Stimulated activated CD8-positive, alpha-beta memory T cell treated with anti-CD3 and anti-CD28 coated beads, Interleukin-15, amount 100 ng/mL, for 48 hours (primary cell): ENCODE measurements around the gene IGHMBP2.
A peak's percentile ranks its signal among the peaks of the same experiment; 100 is the strongest.
"Not testable (repeated sequence)": the region's sequence is repeated elsewhere in the genome, so short reads cannot be mapped to it uniquely, and the experiment has no call there.

Experiments
- DNase-seq, 2 donors: peaks; one replicate each; pipeline ENCODE4 v3.0.0-alpha.2; 2020; ENCODE audit warnings: low read depth in 2 of 2

Gene IGHMBP2

DNA sequence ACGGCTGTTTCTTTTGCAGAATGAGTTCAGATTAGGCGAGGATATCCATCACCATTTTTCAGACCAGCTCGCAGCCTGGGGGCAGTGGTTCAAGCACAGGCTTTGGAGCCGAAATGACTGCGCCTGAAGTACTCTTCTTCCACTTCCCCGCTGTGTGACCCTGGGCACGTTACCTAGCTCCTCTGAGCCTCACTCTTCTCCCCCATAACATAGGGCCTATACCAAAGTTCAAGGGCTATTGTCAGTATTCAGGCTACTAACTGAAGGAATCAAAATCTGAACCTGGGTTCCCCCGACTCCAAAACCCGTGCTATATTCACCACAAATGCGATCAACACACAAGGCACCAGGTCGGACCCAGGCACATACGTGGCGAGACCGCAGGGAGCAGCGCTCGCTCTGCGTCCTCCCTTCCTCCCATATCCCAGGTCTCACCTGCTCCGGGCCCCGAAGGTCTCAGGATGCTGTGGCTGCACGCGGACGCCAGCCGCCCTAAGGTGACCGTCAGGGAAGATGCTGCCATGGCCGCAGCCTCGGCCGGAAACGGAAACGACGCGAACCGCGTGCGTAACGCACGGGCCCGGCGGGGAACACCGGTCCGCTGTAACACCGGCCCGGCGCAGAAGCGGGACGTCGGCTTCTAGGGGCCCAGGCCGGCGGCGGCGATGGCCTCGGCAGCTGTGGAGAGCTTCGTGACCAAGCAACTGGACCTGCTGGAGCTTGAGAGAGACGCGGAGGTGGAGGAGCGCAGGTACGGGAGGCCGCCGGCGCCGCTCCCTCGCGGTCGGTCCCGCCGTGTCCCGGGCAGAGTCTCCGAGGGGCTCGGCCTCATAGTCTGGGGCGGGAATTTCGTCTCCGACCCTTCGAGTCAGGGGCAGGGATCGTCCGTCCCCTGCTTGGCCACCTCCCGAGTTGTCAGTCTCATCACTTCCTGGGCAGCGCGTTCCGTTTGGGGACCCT lies at the start of gene IGHMBP2, which contains the start of gene MRPL21:
Gene IGHMBP2, plus strand, starts transcription at position 604 of the 960 bp plus-strand sequence. Its CDS starts 62 bp downstream, at position 666.
Gene MRPL21, minus strand, starts transcription at position 545 of the 960 bp plus-strand sequence. Its CDS starts 22 bp downstream, at position 523.
- DNase-seq: peak; percentile 82 to 83

DNA sequence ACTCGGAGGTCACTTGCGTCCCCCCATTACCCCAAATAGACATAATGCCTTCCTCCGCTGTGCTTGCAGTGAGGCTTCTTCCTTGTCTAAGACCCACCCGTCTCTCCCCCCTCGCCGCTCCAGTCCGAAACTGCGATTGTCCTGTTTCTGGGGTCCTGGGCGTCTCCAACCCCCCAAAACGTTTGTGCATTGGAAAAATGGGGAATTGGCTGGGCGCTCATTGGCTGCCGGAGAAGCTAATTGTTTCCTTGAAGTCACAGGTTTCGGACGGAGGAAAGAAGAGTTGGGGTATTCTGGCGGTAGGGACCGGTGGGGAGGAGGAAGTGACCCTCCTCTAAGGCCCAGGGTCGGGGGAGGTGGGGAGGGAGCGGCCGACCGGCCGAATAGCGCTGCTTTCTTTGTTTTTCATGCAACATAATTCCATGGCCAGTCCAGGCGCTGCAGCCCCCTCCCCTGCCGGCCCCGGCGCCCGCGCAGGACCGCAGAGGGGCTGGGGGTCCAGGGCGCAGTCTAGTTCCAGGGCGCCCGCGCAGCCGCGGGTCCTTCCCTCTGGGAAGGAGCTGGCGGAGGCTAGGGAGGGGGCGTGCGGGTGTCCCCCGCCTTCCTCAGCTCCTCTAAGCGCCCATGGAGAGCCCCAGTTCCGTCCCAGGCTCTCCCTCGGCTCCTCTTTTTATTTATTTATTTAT lies 49.3 kb upstream of the IGHMBP2 start:
- no peak for DNase-seq

GRCh38 chr11:68855205-68855981 lies 48.3 kb upstream of the IGHMBP2 start:
- no peak for DNase-seq

DNA sequence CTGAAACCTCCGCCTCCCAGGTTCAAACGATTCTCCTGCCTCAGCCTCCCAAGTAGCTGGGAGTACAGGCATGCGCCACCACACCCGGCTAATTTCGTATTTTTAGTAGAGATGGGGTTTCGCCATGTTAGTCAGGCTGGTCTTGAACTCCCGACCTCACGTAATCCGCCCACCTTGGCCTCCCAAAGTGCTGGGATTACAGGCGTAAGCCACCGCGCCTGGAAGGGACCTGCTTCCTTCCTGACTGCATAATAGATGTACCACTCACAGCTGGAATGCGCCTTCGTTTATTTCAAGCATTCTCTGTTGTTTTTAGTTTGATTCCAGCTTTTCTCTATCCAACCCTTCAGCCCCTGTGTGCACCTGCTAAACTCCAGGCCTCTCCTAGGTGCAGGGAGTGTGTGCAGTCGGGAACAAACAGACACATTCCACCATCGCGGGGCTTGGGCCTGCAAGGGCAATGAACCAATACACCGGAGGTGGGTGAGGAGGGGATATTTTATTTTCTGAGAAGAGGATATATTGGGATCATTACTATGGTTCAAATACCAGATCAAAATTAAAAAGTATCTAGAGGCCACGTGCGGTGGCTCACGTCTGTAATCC lies 47.2 kb upstream of the IGHMBP2 start:
- not testable (repeated sequence) for DNase-seq

DNA sequence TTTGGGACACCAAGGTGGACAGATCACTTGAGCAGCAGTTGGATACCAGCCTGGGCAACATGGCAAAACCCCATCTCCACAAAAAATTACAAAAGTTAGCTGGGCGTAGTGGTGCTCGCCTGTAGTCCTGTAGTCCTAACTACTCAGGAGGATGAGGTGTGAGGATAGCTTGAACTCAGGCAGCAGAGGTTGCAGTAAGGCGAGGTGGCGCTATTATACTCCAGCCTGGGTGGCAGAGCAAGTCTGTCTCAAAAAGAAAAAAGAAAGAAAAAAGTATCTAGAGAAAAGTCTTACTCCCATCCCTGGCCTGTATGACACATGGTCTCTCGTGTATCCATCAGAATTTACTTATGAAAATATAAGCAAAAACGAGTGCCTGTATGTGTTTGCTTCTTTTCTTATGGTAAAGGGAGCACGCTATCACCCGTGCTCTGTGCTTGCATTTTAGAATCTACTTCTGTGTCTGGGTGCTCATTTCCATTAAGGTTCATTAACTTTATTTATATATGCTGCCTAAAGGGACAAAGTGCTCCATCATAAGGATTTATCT lies 46.6 kb upstream of the IGHMBP2 start:
- no peak for DNase-seq

DNA sequence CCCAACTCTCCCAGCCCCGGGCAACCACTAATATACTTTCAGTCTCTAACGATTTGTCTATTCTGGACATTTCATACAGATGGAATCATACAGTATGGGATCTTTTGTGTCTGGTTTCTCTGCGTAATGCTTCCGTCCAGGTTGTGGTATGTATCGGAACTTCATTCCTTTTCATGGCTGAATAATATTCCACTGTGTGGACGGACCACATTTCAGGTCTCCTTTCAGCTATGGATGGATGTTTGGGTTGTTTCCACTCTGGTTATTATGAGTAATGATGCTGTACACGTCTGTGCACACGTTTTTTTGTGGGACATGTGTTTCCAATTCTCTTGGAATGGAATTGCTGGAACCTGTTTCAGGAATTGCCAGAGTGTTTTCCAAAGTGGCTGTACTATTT lies 44.6 kb upstream of the IGHMBP2 start:
- DNase-seq: no peak

GRCh38 chr11:68862421-68862820 lies 41.3 kb upstream of the IGHMBP2 start:
- DNase-seq: no peak

DNA sequence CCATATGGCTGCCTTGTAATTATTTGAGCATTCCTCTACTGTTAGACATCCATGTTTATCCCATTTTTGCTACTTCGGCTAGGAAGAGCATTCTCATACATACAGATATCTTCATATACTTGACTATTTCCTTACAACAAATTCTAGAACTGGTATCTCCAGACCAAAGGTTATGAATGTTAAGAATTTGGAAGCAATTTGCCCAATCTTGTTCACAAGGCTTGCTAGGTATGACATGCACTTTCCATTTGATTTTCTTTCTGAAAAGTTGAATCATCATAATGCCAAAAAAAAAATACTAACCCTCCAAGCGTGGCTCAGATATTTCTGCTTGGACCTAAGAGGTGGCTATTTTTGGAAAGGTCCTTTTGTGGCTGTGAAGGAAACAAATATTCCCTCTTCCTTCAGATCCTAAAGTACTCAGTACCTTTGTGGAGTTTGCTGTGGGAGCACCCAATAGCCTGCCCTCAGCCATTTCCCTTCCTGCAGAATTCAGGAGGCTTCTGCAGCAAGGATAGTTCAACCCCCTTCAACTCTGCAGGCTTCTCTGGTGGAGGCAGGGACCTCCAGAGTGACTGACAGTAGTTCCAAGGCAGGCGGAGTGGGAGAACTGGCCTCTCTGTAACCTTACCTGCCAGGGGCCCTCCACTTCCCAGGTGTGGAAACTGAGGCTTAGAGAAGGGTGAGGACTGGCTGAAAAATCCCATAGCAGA lies 40.0 kb upstream of the IGHMBP2 start:
- no peak for DNase-seq

DNA sequence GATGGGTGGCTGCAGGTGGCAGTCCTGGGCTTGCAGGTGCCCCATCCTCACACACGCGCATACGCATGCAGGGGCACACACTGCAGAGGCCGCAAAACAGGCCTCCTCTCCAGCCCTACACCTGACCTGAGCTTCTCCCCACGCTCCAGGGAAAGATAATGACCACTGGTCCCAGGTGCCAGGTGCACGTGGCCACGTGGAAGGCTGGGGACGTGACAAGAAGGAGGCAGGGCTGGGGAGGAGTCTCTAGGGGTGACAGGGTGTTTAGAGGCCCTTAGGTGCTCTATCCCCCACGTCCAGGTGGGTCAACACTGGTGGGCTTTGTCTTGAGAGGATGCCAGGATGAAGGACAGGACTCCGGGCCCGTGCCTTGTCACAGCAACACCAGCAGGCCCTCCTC lies 38.5 kb upstream of the IGHMBP2 start:
- no peak for DNase-seq

- no peak for DNase-seq
These were observed 36.6 kb upstream of the IGHMBP2 start for GRCh38 chr11:68867066-68867465.

- DNase-seq: no peak
These were observed 35.4 kb upstream of the IGHMBP2 start for GRCh38 chr11:68868221-68868835.

GRCh38 chr11:68870470-68870869 lies 33.2 kb upstream of the IGHMBP2 start:
- DNase-seq: no peak

DNA sequence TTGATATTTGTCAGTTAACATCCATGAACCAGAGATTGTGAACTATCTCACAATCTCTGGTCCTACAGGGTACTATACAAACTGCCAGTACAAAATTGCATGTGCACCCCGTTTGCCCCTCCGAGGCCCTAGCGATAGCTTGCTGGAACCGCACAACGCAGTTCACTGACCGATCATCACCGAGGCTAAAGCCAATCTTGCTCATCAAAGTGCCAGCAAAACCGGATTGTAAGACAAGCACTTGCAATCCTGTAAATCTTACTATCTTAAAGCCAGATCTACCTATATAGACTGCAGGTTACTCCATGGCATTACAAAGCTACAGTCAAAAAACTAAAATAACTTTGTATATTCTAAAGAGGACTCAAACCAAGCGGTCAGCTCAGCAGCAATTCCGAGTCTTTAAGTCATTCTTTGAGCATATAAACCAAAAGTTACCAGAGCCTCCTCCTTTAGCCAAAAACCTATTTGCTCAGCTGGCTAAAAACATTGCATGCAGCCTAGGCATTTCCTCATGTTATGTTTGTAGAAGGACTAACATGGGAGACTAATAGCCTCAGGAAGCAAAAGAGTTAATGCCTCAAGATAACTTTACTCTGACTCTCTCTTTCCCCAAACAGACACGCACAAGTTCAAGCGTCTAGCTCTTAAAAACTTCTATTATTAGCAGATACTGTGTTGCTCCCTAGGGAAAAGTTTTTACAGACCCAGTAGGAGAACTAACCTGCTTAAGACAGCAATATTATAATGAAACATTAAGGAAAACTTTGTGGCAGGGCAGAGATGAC lies 31.3 kb upstream of the IGHMBP2 start:
- no peak for DNase-seq

DNA sequence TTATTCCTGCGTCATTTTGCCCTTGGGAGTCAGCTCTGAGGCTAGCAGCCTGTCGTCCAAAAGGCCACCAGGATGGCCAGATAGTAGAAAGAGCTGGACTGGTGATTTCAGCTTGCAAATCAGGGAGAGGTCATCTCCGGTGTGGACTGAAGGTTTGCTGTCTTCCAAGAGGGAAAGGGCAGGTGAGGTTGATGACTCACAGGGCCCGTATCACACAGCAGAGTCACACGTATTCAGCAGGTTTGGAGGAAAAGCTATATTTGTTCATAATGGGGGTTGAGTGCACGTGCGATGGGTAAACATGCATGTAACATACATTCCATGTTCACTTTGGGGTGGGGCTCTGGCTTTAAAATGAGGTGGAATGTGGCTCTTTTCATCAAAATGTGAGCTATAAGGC lies 25.7 kb upstream of the IGHMBP2 start:
- no peak for DNase-seq

DNA sequence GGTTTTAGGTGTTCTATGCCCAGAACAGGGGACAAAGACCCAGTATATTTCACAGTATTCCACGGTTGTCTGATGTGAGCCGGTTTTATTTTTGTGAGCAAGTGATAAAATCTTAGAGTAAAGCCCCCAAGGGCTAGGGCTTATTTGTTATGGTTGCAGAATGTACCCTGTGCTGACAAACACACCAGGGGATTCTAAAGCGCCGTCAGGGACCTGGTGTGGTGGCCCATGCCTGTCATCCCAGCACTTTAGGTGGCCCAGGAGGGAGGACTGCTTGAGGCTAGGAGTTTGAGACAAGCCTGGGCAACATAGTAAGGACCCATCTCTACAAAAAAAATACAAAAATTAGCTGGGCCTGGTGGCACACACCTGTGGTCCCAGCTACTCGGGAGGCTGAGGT lies 22.8 kb upstream of the IGHMBP2 start:
- DNase-seq: no peak

- DNase-seq: no peak
These were observed 22.4 kb upstream of the IGHMBP2 start for GRCh38 chr11:68881320-68881719.

GRCh38 chr11:68882391-68882790 lies 21.3 kb upstream of the IGHMBP2 start:
- DNase-seq: no peak

GRCh38 chr11:68884827-68885226 lies 18.9 kb upstream of the IGHMBP2 start:
- not testable (repeated sequence) for DNase-seq

- DNase-seq: no peak
These were observed 13.7 kb upstream of the IGHMBP2 start for GRCh38 chr11:68889948-68890446.
